ENCODE measurements around the gene ITPR3.
"Not testable (repeated sequence)": the region's sequence is repeated elsewhere in the genome, so short reads cannot be mapped to it uniquely, and the experiment has no call there.

The ITPR3 gene

GRCh38 chr6:33616913-33617312 is 4.2 kb upstream of the ITPR3 start:
- Mint-ChIP-seq H3K27ac (no peak overlapping the region), H3K4me1 (ENCODE audit: low read depth) (peaks cover 20% of the 10 kb centered on the region), H3K36me3 (ENCODE audit: low read depth) (no peaks in the 10 kb centered on the region), H3K27me3 (no peaks in the 10 kb centered on the region), H3K9me3 (no peaks in the 10 kb centered on the region), H3K4me3 (no peak overlapping the region)

GRCh38 chr6:33619166-33619840 is 1.8 kb upstream of the ITPR3 start:
- Mint-ChIP-seq H3K4me3 (peak overlapping the region; percentile 88), H3K27me3 (no peaks in the 10 kb centered on the region), H3K27ac (peak overlapping the region; percentile 70), H3K4me1 (ENCODE audit: low read depth) (peaks cover 43% of the 10 kb centered on the region), H3K36me3 (ENCODE audit: low read depth) (peaks cover 10% of the 10 kb centered on the region), H3K9me3 (no peaks in the 10 kb centered on the region)

- H3K4me1 Mint-ChIP-seq (ENCODE audit: low read depth): peaks cover 49% of the 10 kb centered on the region
- peak overlapping the region; percentile 88 for H3K4me3 Mint-ChIP-seq
- H3K27ac Mint-ChIP-seq: peak overlapping the region; percentile 85
- H3K9me3 Mint-ChIP-seq: no peaks in the 10 kb centered on the region
- no peaks in the 10 kb centered on the region for H3K27me3 Mint-ChIP-seq
- peaks cover 10% of the 10 kb centered on the region for H3K36me3 Mint-ChIP-seq (ENCODE audit: low read depth)
Observed at GRCh38 chr6:33620158-33620855, 815 bp upstream of the ITPR3 start.

GRCh38 chr6:33621711-33622388 is 728 bp downstream of the ITPR3 start:
- Mint-ChIP-seq H3K27me3 (no peaks in the 10 kb centered on the region), H3K36me3 (ENCODE audit: low read depth) (peaks cover 10% of the 10 kb centered on the region), H3K4me3 (peak overlapping the region; percentile 87), H3K27ac (peak overlapping the region; percentile 77), H3K9me3 (no peaks in the 10 kb centered on the region), H3K4me1 (ENCODE audit: low read depth) (peaks cover 51% of the 10 kb centered on the region)

- peak overlapping the region; percentile 77 for H3K27ac Mint-ChIP-seq
Observed at GRCh38 chr6:33622456-33623431, 1.6 kb downstream of the ITPR3 start.

GRCh38 chr6:33623895-33624381 is 2.8 kb downstream of the ITPR3 start:
- Mint-ChIP-seq H3K9me3 (no peaks in the 10 kb centered on the region), H3K27me3 (no peaks in the 10 kb centered on the region), H3K36me3 (ENCODE audit: low read depth) (peaks cover 10% of the 10 kb centered on the region), H3K27ac (no peak overlapping the region), H3K4me1 (ENCODE audit: low read depth) (peaks cover 54% of the 10 kb centered on the region), H3K4me3 (peak overlapping the region; percentile 87)

More at GRCh38 chr6:33622456-33623431, 1.6 kb downstream of the ITPR3 start:
- H3K27me3 Mint-ChIP-seq: no peaks in the 10 kb centered on the region
- peaks cover 10% of the 10 kb centered on the region for H3K36me3 Mint-ChIP-seq (ENCODE audit: low read depth)
- H3K4me1 Mint-ChIP-seq (ENCODE audit: low read depth): peaks cover 54% of the 10 kb centered on the region
- no peaks in the 10 kb centered on the region for H3K9me3 Mint-ChIP-seq
- H3K4me3 Mint-ChIP-seq: peak overlapping the region; percentile 87

- H3K27me3 Mint-ChIP-seq: no peaks in the 10 kb centered on the region
- peaks cover 46% of the 10 kb centered on the region for H3K4me1 Mint-ChIP-seq (ENCODE audit: low read depth)
- H3K27ac Mint-ChIP-seq: peak overlapping the region; percentile 1
- no peaks in the 10 kb centered on the region for H3K9me3 Mint-ChIP-seq
- peaks cover 10% of the 10 kb centered on the region for H3K36me3 Mint-ChIP-seq (ENCODE audit: low read depth)
- H3K4me3 Mint-ChIP-seq: no peak overlapping the region
Observed at GRCh38 chr6:33624856-33625255, 3.7 kb downstream of the ITPR3 start.

- Mint-ChIP-seq H3K4me3 (no peak overlapping the region), H3K9me3 (no peaks in the 10 kb centered on the region), H3K27me3 (no peaks in the 10 kb centered on the region), H3K27ac (no peak overlapping the region), H3K4me1 (ENCODE audit: low read depth) (peaks cover 39% of the 10 kb centered on the region), H3K36me3 (ENCODE audit: low read depth) (peaks cover 24% of the 10 kb centered on the region)
Observed at GRCh38 chr6:33627876-33628275, 6.8 kb downstream of the ITPR3 start.

GRCh38 chr6:33628401-33628964 is 7.4 kb downstream of the ITPR3 start:
- H3K27ac Mint-ChIP-seq: no peak overlapping the region
- H3K27me3 Mint-ChIP-seq: no peaks in the 10 kb centered on the region
- peaks cover 37% of the 10 kb centered on the region for H3K4me1 Mint-ChIP-seq (ENCODE audit: low read depth)
- H3K36me3 Mint-ChIP-seq (ENCODE audit: low read depth): peaks cover 21% of the 10 kb centered on the region
- no peaks in the 10 kb centered on the region for H3K9me3 Mint-ChIP-seq
- H3K4me3 Mint-ChIP-seq: no peak overlapping the region

GRCh38 chr6:33630014-33630413 is 8.9 kb downstream of the ITPR3 start:
- H3K27ac Mint-ChIP-seq: no peak overlapping the region
- no peaks in the 10 kb centered on the region for H3K27me3 Mint-ChIP-seq
- no peaks in the 10 kb centered on the region for H3K9me3 Mint-ChIP-seq
- H3K36me3 Mint-ChIP-seq (ENCODE audit: low read depth): peaks cover 16% of the 10 kb centered on the region
- peaks cover 36% of the 10 kb centered on the region for H3K4me1 Mint-ChIP-seq (ENCODE audit: low read depth)
- no peak overlapping the region for H3K4me3 Mint-ChIP-seq

- peaks cover 42% of the 10 kb centered on the region for H3K4me1 Mint-ChIP-seq (ENCODE audit: low read depth)
- not testable (repeated sequence) for H3K27me3 Mint-ChIP-seq, H3K4me3 Mint-ChIP-seq, H3K27ac Mint-ChIP-seq, H3K9me3 Mint-ChIP-seq
- H3K36me3 Mint-ChIP-seq (ENCODE audit: low read depth): peaks cover 19% of the 10 kb centered on the region
Observed at GRCh38 chr6:33631521-33631920, 10.4 kb downstream of the ITPR3 start.

- Mint-ChIP-seq H3K4me1 (ENCODE audit: low read depth) (peaks cover 42% of the 10 kb centered on the region), H3K36me3 (ENCODE audit: low read depth) (peaks cover 20% of the 10 kb centered on the region), H3K9me3 (no peaks in the 10 kb centered on the region), H3K27ac (no peak overlapping the region), H3K4me3 (peak overlapping the region; percentile 3), H3K27me3 (no peaks in the 10 kb centered on the region)
Observed at GRCh38 chr6:33631971-33632557, 10.9 kb downstream of the ITPR3 start.

- H3K4me1 Mint-ChIP-seq (ENCODE audit: low read depth): peaks cover 37% of the 10 kb centered on the region
- no peaks in the 10 kb centered on the region for H3K27me3 Mint-ChIP-seq
- H3K4me3 Mint-ChIP-seq: peak overlapping the region; percentile 65
- no peaks in the 10 kb centered on the region for H3K9me3 Mint-ChIP-seq
- peak overlapping the region; percentile 15 for H3K27ac Mint-ChIP-seq
- H3K36me3 Mint-ChIP-seq (ENCODE audit: low read depth): peaks cover 20% of the 10 kb centered on the region
Observed at GRCh38 chr6:33632558-33633039, 11.5 kb downstream of the ITPR3 start.

Measured in stimulated activated naive CD8-positive, alpha-beta T cell treated with anti-CD3 and anti-CD28 coated beads, Interleukin-15, Interleukin-2, amounts not matched to agents 100 ng/mL and 50 ng/mL, for 24 hours (primary cell).